GM18508 (cell line): ENCODE data around the gene COPG1.
"Not testable (repeated sequence)": the region's sequence is repeated elsewhere in the genome, so short reads cannot be mapped to it uniquely, and the experiment has no call there.

Experiments used
- ATAC-seq: cut with Tn5 transposase; IDR thresholded peaks from one replicate; pipeline ENCODE4 v1.9.1; 2021; ENCODE audit warnings: moderate number of reproducible peaks; ENCODE audit not compliant: insufficient read depth, unreplicated experiment

Gene COPG1

DNA sequence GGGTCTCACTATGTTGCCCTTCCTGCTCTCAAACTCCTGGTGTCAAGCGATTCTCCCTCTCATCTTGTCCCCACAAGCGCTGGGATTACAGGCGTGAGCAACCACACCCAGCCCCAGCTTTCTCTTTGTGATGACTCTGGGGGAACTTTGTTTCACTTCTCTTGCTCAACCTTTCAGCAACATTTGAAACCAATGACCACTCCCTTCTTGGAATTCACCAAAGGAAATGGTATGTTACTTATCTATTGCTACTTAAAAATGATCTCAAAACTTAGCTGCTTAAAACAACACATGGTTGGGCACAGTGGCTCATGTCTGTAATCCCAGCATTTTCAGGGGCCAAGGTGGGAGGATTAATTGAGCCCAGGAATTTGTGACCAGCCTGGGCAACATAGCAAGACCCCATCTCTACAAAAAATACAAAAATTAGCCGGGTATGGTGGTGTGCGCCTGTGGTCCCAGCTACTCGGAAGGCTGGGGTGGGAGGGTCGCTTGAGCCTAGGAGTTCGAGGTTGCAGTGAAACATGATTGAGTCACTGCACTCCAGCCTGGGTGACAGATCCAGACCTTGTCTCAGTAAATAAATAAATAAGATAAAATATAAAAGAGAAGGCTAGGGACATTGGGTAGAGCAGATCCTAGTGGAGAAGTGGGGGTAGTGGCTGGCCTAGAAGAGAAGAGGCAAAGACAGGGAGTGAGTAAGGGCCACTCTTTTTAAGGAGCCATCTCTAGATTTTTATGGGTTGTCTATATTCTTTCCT lies 10.3 kb upstream of the COPG1 start:
- ATAC-seq = no peak

DNA sequence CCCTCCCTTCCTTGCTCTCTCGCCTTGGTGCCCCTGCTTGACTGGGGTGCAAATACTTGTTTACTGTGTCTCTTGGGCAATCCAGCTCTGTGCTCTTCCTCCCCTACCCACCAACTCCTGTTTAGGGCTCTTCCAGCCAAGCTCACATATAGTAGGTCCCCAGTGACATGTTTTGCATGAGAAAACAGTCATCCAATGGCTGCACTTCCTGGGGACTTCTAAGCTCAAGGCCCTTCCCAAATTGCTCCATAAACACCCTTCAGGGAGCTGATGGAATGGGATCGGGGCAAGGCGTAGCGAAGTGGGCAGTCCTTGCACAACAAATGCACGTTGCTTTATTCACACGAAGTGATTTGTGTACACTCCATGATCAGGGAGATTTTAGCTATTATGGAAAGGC lies 9.4 kb upstream of the COPG1 start:
- no peak for ATAC-seq

DNA sequence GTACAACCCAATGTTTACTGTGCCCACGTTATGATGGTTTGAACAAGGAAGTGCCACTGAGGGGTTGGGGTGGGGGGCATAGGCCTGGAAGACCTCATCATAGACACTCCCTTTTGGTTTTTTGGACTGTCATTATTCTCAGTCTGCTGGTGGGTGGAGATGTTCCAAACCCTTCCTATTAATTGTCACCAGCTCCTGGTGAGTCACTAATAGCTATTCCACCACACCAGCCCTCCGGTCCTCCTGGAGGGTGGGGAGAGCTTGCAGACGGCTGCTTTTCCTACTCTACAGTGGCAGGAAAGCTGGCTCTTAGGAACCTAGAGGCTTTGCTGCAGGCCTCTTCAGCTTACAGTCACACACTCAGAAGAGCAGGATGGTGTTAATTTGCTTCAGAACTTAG lies 9.0 kb upstream of the COPG1 start:
- ATAC-seq = no peak

DNA sequence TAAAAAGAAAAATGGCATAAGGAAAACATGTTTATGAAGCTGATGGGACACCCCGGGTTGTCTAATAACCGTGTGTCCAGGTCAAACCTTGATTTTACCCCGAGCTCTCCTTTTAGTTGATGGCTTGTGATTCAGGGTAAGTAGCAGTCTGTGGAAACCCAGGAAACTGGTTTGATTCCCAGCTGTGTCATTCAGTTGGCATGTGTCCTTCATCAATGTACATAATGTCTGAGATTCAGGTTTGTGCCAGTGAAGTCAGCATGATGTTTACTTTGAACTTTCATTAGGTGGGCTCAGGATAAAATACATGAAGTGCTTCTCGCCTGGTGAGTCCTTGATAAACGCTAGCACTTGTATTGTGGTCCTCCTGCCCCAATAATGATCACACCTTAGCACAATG lies 4.3 kb upstream of the COPG1 start:
- ATAC-seq = no peak

DNA sequence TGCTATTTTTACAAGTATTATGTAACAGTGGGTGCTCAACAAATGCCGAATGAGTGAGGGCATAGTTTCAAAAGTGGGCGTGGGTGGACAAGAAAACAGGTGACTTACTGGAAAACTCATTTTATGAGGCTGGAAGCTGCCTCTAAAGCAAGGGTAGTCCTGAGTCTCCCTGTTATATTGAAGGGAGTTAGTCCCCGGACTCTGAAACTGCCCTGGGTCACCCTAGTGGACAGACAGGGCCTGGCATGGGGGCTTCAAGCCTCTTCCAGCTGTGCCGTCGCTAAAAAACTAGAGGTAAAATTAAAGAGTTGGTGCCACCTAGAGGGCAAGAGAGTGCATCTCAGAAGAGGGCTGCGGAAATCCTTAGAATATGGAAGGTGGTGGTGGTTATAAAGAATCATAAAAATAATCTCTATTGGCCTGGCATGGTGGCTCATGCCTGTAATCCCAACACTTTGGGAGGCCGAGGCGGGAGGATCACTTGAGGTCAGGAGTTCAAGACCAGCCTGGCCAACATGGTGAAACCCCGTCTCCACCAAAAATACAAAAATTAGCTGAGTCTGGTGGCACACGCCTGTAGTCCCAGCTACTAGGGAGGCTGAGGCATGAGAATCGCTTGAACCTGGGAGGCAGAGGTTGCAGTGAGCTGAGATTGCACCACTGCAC lies 3.6 kb upstream of the COPG1 start:
- ATAC-seq = peak; percentile 50

DNA sequence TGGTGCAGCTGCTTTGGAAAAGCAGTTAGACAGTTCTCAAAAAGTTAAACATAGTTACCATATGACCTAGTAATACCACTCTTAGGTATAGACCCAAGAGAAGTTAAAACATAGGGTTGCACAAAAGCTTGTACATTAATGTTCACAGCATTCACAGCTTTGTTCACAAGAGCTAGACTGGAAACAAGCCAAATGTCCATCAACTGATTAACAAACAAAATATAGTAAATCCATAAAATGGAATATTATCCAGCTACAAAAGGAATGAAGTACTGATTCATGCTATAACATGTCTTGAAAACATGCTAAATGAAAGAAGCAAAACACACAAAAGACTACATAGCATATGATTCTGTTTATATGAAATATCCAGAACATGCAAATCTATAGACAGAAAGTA lies 2.8 kb upstream of the COPG1 start:
- ATAC-seq = no peak

DNA sequence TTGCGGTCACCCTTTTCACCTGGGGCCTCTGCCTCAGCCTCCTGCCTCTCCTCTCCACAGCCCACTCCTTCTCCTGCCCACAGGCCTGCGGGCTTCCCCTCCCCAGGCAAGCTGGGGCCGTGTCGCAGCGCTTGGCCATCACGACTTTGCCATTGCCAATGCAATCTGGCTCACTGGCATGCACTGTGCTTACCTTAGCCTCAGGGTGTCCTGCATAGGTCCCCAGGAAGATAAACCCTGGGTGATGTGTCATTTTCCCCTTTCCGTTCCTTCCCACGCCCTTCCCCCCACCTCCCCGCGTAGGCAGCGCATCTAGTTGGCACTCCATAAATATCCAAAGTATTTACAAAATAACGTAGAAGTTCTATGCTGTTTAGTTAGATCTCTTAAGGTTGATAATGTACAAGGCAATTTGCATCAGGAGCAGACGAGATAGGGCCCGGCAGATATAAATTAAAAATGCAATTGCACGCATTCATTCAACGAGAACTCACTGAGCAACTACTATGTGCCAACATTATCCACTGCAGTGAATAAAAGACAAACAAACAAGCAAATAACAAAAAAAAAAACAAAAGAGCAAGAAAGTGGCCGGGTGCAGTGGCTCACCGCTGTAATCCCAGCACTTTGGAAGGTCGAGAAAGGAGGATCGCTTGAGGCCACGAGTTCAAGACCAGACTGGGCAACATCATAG lies 973 bp upstream of the COPG1 start:
- ATAC-seq = no peak

DNA sequence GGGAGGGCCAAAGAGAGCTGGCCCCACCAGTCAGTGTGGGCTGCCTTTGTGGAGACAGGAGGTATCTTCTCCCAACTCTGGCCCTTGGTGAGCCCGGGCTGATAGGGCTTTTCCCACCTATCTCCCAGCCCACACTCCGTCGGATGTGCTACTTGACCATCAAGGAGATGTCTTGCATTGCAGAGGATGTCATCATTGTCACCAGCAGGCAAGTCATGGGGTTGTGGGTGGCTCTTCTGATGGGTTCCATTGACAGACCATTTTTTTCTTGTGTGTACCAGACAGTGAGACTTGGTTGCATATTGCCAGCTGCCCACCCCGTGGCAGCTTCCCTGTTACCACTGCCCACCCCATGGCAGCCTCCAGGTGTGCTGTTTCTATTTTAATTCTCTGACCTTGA lies 3.3 kb downstream of the COPG1 start:
- ATAC-seq = no peak

DNA sequence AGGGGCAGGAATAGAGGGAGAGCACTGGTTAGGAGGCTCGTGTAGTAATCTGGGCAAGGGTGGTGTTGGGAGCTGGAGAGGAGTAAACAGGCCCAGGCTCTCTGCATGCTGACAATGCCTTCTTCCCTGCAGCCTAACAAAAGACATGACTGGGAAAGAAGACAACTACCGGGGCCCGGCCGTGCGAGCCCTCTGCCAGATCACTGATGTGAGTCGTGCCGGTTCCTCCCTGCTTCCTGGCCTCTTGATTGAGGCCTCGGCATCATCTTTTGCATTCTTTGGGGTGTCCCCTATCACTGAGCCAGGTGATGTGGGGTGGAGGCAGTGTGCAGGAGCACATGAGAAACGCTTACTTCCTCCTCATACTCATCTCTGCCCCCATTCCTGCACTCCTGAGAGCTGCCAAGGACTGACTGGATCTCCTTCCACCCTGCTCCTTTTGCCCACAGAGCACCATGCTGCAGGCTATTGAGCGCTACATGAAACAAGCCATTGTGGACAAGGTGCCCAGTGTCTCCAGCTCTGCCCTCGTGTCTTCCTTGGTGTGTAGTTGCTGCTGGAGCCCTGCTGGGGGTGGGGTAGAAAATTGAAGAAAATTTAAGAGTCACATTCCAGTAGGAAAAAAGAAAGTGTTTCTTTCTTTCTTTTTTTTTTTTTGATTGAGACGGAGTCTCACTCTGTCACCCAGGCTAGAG lies 5.3 kb downstream of the COPG1 start:
- no peak for ATAC-seq

DNA sequence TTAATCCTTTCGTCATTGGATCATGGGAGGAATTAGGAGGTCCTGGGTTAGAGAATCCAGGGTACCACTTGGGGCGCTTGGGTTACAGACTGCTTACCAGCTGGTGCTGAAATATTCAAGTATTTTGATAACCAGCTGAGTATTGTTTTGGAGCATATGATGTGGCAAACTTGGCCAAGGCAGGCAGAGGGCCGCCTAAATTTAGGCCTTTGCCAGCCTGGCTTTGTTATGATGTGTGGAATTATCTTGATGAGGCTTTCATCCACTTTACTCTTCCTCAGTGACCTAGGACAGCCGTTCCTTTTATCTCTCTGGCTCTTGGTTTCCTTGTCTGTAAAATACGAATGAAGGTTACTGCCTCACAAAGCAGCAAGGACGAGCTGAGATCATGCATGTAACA lies 6.9 kb downstream of the COPG1 start:
- no peak for ATAC-seq

DNA sequence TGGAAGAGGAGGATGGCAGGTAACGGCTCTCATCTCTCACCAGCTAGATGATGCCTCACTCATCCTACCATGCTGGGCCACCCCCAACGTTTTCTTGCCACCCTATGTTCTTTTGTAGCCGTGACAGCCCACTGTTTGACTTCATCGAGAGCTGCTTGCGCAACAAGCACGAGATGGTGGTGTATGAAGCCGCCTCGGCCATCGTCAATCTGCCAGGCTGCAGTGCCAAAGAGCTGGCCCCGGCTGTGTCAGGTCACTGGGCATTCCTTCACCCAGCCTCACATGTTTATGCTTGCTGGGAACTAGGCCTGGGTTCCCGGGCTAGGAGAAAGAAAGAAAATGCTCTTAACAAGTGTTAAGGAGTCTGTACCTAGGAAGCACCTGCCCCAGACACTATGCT lies 8.2 kb downstream of the COPG1 start:
- no peak for ATAC-seq

DNA sequence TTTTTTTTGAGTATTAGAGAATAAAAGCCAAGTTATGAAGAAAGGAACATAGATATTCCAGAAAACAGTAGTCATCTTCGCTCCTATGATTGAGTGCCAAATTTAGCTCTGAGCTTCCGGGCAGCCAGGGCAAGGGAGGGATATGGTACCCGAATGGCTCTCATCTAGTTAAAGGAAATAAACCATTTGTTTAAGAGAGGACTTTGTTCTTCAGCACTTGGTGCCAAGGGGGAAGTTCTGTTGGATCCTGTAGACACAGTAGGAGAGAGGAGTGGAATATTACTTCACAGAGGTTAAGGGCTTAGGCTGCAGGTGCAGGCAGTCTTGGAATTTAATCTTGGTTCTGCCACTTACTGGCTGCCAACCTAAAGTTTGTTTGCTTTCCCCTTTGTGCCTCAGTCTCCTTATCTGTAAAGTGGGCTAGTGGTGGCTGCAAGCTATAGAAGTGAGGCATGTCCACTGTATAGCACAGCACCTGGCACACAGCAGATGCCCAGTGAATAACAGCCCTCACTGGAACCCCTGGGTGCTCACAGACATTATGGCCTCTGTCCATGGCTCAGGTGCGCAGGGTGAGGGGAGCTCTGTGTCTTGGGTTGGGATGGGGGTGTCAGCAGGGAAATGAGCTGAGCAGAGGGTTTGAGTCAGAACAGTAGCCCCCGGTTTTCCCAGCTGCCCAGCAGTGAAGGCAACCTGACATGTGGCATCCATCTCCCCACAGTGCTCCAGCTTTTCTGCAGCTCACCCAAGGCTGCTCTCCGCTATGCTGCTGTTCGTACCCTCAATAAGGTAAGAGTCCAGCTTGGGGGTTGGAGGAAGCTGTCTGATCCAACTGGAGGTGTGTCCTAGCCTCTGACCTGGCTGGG lies 10.4 kb downstream of the COPG1 start:
- ATAC-seq = no peak

DNA sequence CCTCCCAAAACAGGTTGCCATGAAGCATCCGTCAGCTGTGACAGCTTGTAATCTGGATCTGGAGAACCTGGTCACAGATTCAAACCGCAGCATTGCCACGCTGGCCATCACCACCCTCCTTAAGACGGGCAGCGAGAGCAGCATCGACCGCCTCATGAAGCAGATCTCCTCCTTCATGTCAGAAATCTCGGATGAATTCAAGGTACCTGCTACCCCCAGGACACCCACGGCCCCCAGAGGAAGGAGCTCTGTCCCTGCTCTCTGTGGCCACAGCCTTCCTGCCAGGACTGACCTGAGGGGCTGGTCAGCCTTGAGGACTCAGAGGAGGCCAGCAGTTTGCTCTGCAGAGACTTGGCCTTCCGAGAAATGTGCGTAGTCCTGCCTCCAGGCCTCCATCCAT lies 11.2 kb downstream of the COPG1 start:
- no peak for ATAC-seq

DNA sequence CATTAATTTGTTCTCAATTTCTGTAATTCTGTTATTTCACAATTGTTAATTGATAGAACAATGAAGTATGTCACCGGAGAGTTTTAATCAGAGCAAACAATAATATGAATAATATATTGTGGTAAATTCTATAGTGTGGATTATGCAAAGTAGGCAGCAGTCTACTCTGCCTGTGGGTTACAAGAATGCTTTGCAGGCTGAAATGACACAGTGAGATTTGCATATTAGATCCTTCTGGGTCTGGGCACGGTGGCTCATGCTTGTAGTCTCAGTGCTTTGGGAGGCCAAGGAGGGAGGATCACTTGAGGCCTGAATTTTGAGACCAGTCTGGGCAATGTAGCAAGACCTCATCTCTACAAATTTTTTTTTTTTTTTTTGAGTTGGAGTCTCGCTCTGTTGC lies 12.5 kb downstream of the COPG1 start:
- no peak for ATAC-seq

DNA sequence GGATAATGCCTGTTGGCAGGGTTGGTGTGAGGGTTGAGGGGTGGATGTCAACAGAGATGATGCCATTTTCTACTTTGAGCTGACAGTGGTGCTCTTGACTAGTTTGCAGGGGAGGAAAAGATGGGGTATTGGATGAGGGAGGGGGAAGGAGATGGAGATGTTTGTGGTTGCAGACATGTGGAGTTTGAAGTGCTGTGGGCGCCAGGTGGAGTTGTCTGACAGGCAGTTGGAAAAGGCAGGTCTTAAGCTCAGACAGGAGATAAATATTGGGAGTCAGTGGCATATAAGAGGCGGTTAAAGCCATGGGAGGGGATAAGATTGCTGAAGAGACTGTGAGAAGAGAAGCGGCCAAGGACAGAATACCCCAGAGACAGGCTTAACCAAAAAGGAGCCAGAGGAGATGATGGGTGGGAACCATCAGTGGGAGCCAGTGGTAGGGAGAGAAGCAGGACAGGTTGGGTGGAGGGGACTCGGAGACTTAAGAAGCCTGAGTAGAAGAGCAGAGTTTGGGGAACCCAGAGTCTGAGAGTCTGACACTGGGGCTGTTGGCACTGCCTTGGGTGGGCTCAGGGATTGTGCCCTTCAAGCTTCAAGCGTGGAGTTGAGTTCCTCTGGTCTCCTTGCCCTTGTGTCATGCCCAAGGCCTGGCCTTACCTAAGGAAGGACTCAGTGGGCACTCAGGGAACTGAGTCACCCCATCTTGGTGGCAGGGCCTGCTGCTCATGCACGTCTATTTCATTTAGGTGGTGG lies 13.9 kb downstream of the COPG1 start:
- no peak for ATAC-seq

DNA sequence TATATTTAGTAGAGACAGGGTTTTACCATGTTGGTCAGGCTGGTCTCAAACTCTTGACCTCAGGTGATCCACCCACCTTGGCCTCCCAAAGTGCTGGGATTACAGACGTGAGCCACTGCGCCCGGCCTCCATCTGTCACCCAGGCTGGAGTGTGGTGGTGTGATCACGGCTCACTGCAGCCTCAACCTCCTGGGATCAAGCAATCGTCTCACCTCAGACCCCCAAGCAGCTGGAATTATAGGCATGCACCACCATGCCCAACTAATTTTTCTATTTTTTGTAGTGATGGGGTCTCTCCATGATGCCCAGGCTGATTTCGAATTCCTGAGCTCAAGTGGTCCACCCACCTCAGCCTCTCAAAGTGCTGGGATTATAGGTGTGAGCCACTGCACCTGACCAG lies 15.6 kb downstream of the COPG1 start:
- ATAC-seq = not testable (repeated sequence)

DNA sequence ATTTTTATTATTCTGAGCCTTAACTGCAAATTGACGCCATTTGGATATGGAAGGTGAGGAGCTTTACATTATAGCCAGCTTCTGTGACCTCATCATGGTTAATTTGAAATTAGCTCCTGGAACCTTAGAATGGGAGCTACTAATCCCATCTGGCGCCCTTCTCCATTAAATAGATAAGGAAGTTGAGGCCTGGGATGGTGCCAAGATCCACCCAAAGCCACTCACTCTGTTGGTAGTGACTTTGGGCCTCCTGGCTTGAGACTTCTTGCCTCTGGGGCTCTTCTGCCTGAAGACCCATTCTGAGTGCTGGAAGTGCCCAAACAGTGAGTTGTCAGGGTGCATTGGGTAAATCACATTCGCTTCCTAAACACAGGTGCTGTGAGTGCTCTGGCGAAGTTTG lies 17.2 kb downstream of the COPG1 start:
- no peak for ATAC-seq

DNA sequence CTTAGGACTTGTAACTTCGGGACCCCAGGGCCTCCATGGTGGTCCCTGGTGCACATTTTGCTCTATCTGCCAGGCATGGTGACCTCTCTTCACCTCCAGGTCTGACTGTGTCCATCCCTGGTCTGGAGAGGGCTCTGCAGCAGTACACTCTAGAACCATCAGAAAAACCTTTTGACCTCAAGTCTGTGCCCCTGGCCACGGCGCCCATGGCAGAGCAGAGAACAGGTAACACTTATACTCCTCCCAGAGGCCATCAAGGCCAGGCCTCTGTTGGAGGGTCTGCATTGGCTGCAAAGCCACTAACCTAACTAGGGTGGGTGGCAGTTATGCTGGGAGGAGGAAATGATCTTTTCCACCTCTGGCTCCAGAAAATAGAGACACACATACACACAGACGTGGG lies 19.0 kb downstream of the COPG1 start:
- no peak for ATAC-seq

DNA sequence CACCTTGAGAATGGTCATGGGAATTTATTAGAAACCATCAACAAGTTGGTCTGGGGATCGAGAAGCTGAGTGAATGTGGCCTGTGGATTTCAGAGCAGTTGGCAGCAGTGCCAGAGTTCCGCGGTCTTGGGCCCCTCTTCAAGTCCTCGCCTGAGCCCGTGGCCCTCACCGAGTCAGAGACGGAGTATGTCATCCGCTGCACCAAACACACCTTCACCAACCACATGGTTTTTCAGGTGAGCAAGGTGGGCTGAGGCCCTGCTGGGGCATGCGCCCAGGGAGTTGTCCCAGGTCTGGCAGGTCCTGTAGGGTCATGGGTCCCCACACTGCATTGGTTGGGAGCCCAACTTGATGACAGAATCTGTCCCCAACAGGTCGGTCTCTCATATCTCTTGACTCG lies 22.3 kb downstream of the COPG1 start:
- ATAC-seq = no peak
